HEK293 (cell line): ENCODE data around the gene BTBD2.

Experiments used
- GLI4 ChIP-seq: fragments of 450-650 bp; formaldehyde crosslinking; IDR thresholded peaks from 2 replicates; pipeline ENCODE4 v1.5.1; 2016; ENCODE audit warnings: missing biosample characterization, missing genetic modification characterization
- SP2 ChIP-seq: fragments of 450-650 bp; formaldehyde crosslinking; IDR thresholded peaks from 2 replicates; pipeline ENCODE4 v1.5.1; 2016; ENCODE audit warnings: missing biosample characterization, missing genetic modification characterization
- SP7 ChIP-seq: fragments of 450-650 bp; formaldehyde crosslinking; IDR thresholded peaks from 2 replicates; pipeline ENCODE4 v1.5.1; 2016; ENCODE audit warnings: missing biosample characterization, missing genetic modification characterization
- YY1 ChIP-seq: fragments of 450-650 bp; formaldehyde crosslinking; IDR thresholded peaks from 2 replicates; pipeline ENCODE4 v1.5.1; 2018; ENCODE audit warnings: missing biosample characterization, missing genetic modification characterization
- ZEB2 ChIP-seq: fragments of 450-650 bp; formaldehyde crosslinking; IDR thresholded peaks from 2 replicates; pipeline ENCODE4 v1.5.1; 2016; ENCODE audit warnings: missing biosample characterization, missing genetic modification characterization
- ZNF274 ChIP-seq, 2 experiments: fragments of 200-500 bp in 1 of 2; fragments of 450-650 bp in 1 of 2; sonication (Bioruptor generic) in 1 of 2; formaldehyde crosslinking in 1 of 2; IDR thresholded peaks; 2 replicates each; pipeline versions ENCODE4 v1.5.1 to v1.6.1; 2014 to 2016; ENCODE audit warnings: borderline replicate concordance in 1 of 2, inconsistent platforms in 1 of 2, low read length in 1 of 2, missing biosample characterization in 1 of 2, missing genetic modification characterization in 1 of 2
- ZNF302 ChIP-seq: fragments of 450-650 bp; formaldehyde crosslinking; IDR thresholded peaks from 2 replicates; pipeline ENCODE4 v1.5.1; 2016; ENCODE audit warnings: missing biosample characterization, missing genetic modification characterization, low read depth
- ZNF707 ChIP-seq: fragments of 450-650 bp; formaldehyde crosslinking; IDR thresholded peaks from 2 replicates; pipeline ENCODE4 v1.5.1; 2016; ENCODE audit warnings: missing biosample characterization, missing genetic modification characterization
- TF ChIP-seq, protein P1 (sequence below): fragments of 450-650 bp; formaldehyde crosslinking; IDR thresholded peaks from 2 replicates; pipeline ENCODE4 v1.5.1; 2017; ENCODE audit warnings: missing biosample characterization, mild to moderate bottlenecking, missing genetic modification characterization, moderate library complexity
- TF ChIP-seq, protein P2 (sequence below): fragments of 450-650 bp; formaldehyde crosslinking; conservative IDR thresholded peaks from 2 replicates; pipeline ENCODE4 v1.5.1; 2016; ENCODE audit warnings: low read depth, missing biosample characterization, missing genetic modification characterization
- TF ChIP-seq, protein P3 (sequence below): fragments of 450-650 bp; formaldehyde crosslinking; IDR thresholded peaks from 2 replicates; pipeline ENCODE4; 2016; ENCODE audit warnings: missing biosample characterization, missing genetic modification characterization
- TF ChIP-seq, protein P4 (sequence below): fragments of 450-650 bp; formaldehyde crosslinking; IDR thresholded peaks from 2 replicates; pipeline ENCODE4 v1.5.1; 2016; ENCODE audit warnings: missing biosample characterization, missing genetic modification characterization

DNA sequence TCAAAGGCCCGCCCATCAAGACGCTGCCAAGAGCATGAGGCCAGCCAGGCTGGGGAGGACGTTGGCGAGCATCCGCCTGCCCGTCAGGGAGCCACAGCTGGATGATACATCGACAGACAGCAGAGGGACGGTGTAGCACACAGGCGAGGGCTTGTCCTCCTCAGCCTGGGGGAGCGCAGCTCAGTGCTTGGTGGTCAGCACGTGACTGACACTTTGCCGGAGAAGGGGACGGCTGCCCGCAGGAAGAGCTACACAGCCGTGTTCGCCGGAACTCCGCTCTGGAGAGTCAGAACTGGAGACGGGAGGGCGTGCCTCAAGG, 40.4 kb downstream of the BTBD2 start:
- TF ChIP-seq, protein P1, sequence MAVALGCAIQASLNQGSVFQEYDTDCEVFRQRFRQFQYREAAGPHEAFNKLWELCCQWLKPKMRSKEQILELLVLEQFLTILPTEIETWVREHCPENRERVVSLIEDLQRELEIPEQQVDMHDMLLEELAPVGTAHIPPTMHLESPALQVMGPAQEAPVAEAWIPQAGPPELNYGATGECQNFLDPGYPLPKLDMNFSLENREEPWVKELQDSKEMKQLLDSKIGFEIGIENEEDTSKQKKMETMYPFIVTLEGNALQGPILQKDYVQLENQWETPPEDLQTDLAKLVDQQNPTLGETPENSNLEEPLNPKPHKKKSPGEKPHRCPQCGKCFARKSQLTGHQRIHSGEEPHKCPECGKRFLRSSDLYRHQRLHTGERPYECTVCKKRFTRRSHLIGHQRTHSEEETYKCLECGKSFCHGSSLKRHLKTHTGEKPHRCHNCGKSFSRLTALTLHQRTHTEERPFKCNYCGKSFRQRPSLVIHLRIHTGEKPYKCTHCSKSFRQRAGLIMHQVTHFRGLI, result no peak
- TF ChIP-seq ZEB2, result no peak
- no peak for TF ChIP-seq ZNF707 (tag by site-specific recombination)
- TF ChIP-seq, protein P2, sequence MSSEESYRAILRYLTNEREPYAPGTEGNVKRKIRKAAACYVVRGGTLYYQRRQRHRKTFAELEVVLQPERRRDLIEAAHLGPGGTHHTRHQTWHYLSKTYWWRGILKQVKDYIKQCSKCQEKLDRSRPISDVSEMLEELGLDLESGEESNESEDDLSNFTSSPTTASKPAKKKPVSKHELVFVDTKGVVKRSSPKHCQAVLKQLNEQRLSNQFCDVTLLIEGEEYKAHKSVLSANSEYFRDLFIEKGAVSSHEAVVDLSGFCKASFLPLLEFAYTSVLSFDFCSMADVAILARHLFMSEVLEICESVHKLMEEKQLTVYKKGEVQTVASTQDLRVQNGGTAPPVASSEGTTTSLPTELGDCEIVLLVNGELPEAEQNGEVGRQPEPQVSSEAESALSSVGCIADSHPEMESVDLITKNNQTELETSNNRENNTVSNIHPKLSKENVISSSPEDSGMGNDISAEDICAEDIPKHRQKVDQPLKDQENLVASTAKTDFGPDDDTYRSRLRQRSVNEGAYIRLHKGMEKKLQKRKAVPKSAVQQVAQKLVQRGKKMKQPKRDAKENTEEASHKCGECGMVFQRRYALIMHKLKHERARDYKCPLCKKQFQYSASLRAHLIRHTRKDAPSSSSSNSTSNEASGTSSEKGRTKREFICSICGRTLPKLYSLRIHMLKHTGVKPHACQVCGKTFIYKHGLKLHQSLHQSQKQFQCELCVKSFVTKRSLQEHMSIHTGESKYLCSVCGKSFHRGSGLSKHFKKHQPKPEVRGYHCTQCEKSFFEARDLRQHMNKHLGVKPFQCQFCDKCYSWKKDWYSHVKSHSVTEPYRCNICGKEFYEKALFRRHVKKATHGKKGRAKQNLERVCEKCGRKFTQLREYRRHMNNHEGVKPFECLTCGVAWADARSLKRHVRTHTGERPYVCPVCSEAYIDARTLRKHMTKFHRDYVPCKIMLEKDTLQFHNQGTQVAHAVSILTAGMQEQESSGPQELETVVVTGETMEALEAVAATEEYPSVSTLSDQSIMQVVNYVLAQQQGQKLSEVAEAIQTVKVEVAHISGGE, result no peak
- TF ChIP-seq, protein P3, sequence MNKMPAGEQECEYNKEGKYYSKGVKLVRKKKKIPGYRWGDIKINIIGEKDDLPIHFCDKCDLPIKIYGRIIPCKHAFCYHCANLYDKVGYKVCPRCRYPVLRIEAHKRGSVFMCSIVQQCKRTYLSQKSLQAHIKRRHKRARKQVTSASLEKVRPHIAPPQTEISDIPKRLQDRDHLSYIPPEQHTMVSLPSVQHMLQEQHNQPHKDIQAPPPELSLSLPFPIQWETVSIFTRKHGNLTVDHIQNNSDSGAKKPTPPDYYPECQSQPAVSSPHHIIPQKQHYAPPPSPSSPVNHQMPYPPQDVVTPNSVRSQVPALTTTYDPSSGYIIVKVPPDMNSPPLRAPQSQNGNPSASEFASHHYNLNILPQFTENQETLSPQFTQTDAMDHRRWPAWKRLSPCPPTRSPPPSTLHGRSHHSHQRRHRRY, result no peak
- TF ChIP-seq YY1 (tag by site-specific recombination), result no peak
- TF ChIP-seq, protein P4, sequence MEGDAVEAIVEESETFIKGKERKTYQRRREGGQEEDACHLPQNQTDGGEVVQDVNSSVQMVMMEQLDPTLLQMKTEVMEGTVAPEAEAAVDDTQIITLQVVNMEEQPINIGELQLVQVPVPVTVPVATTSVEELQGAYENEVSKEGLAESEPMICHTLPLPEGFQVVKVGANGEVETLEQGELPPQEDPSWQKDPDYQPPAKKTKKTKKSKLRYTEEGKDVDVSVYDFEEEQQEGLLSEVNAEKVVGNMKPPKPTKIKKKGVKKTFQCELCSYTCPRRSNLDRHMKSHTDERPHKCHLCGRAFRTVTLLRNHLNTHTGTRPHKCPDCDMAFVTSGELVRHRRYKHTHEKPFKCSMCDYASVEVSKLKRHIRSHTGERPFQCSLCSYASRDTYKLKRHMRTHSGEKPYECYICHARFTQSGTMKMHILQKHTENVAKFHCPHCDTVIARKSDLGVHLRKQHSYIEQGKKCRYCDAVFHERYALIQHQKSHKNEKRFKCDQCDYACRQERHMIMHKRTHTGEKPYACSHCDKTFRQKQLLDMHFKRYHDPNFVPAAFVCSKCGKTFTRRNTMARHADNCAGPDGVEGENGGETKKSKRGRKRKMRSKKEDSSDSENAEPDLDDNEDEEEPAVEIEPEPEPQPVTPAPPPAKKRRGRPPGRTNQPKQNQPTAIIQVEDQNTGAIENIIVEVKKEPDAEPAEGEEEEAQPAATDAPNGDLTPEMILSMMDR, result no peak
- TF ChIP-seq GLI4 (tag by site-specific recombination), result no peak
- no peak for TF ChIP-seq SP2 (tag by site-specific recombination)
- TF ChIP-seq ZNF302 (tag by site-specific recombination), result no peak
- no peak for TF ChIP-seq ZNF274 (IDR thresholded peaks at IDR 0.05; ENCODE audit: low read length)
- TF ChIP-seq ZNF274 (tag by site-specific recombination; IDR thresholded peaks at IDR 0.05; ENCODE audit: borderline replicate concordance), result no peak
- no peak for TF ChIP-seq SP7 (tag by site-specific recombination)
